Erythroblast (primary cell): ENCODE results near the gene ANKMY1.

Source experiments
- GATA1 ChIP-seq: IDR thresholded peaks from 2 replicates; pipeline ENCODE4 v1.6.1; 2011; ENCODE audit warnings: low read depth, mild to moderate bottlenecking, control low read depth, low read length, moderate library complexity
- POLR2A ChIP-seq: IDR thresholded peaks from 2 replicates; pipeline ENCODE4 v1.6.1; 2011; ENCODE audit warnings: mild to moderate bottlenecking, low read length

- no peak for TF ChIP-seq POLR2A
- no peak for TF ChIP-seq GATA1
Observed at GRCh38 chr2:240591226-240591625, 33.4 kb upstream of the ANKMY1 start.
